Measurements from ENCODE around the gene DYRK1A.

DYRK1A gene

GRCh38 chr21:37433456-37433840 is 66.9 kb downstream of the DYRK1A start:
- Histone ChIP-seq H2AFZ (ENCODE audit: low read length) (no peak overlapping the region), H3K4me3 (ENCODE audit: low read length) (no peak overlapping the region), H4K20me1 (ENCODE audit: insufficient read depth, low read length) (peaks cover 32% of the 10 kb centered on the region), H3K4me1 (ENCODE audit: low read length) (no peaks in the 10 kb centered on the region), H3K9me2 (replicated peaks; ENCODE audit: insufficient read depth, low read length) (no peaks in the 10 kb centered on the region), H3K9me3 (replicated peaks; ENCODE audit: insufficient read depth, low read length) (no peaks in the 10 kb centered on the region), H3K4me2 (ENCODE audit: low read depth, low read length) (no peak overlapping the region), H3K27ac (ENCODE audit: low read length) (no peak overlapping the region), H3K27me3 (replicated peaks; ENCODE audit: insufficient read depth, low read length) (no peaks in the 10 kb centered on the region), H3K36me3 (replicated peaks; ENCODE audit: insufficient read depth, low read length) (no peaks in the 10 kb centered on the region), H3K79me2 (ENCODE audit: low read length) (peaks cover 96% of the 10 kb centered on the region), H3F3A (ENCODE audit: insufficient read depth, low read length) (no peaks in the 10 kb centered on the region; the same call in 1 of the 2 replicates), H3K9ac (ENCODE audit: low read length) (no peak overlapping the region)
- no peak for TF ChIP-seq EZH2phosphoT487 (IDR thresholded peaks at IDR 0.05; ENCODE audit: low read length)
- no peak for TF ChIP-seq CTCF (IDR thresholded peaks at IDR 0.05; ENCODE audit: low read length)
- TF ChIP-seq EZH2 (optimal IDR thresholded peaks at IDR 0.05; ENCODE audit: low read depth, low read length) = no peak
- DNase-seq = no peak

DNA sequence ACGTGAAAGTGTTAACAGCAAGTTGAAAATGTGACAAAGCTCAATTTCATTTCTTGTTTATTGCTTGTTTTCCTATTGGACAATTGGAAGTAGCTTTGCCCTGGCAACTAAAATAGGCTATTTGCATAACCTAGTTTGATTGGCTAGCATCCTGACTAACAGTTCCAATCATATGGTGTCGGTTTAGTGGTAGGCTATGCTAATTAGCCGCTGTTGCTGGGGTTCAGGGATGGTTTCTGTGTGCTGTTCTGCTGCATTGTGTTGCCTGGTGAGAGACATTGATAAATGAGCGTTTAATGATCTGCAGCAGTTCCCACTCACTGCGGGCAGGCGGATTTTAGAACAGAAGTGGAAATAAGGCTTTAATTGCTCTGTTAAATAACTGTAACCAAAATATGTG is 68.5 kb downstream of the DYRK1A start:
- no peaks in the 10 kb centered on the region for H3K9me2 ChIP-seq (replicated peaks; ENCODE audit: insufficient read depth, low read length)

GRCh38 chr21:37435711-37436110 is 69.1 kb downstream of the DYRK1A start:
- Histone ChIP-seq H3K4me2 (ENCODE audit: low read depth, low read length) (no peak overlapping the region), H2AFZ (ENCODE audit: low read length) (no peak overlapping the region), H3K4me1 (ENCODE audit: low read length) (no peaks in the 10 kb centered on the region), H3K36me3 (replicated peaks; ENCODE audit: insufficient read depth, low read length) (no peaks in the 10 kb centered on the region), H3K9ac (ENCODE audit: low read length) (no peak overlapping the region), H3F3A (ENCODE audit: insufficient read depth, low read length) (no peaks in the 10 kb centered on the region; the same call in 1 of the 2 replicates), H4K20me1 (ENCODE audit: insufficient read depth, low read length) (peaks cover 45% of the 10 kb centered on the region), H3K4me3 (ENCODE audit: low read length) (no peak overlapping the region), H3K9me2 (replicated peaks; ENCODE audit: insufficient read depth, low read length) (no peaks in the 10 kb centered on the region), H3K9me3 (replicated peaks; ENCODE audit: insufficient read depth, low read length) (no peaks in the 10 kb centered on the region), H3K79me2 (ENCODE audit: low read length) (peaks cover 97% of the 10 kb centered on the region), H3K27me3 (replicated peaks; ENCODE audit: insufficient read depth, low read length) (no peaks in the 10 kb centered on the region), H3K27ac (ENCODE audit: low read length) (no peak overlapping the region)
- TF ChIP-seq EZH2 (optimal IDR thresholded peaks at IDR 0.05; ENCODE audit: low read depth, low read length) (no peak), CTCF (IDR thresholded peaks at IDR 0.05; ENCODE audit: low read length) (no peak), EZH2phosphoT487 (IDR thresholded peaks at IDR 0.05; ENCODE audit: low read length) (no peak)
- DNase-seq = no peak

More for the DNA sequence above, 68.5 kb downstream of the DYRK1A start:
- TF ChIP-seq CTCF (IDR thresholded peaks at IDR 0.05; ENCODE audit: low read length) (no peak), EZH2phosphoT487 (IDR thresholded peaks at IDR 0.05; ENCODE audit: low read length) (no peak), EZH2 (optimal IDR thresholded peaks at IDR 0.05; ENCODE audit: low read depth, low read length) (no peak)
- no peaks in the 10 kb centered on the region for H3K36me3 ChIP-seq (replicated peaks; ENCODE audit: insufficient read depth, low read length)
- H3K9me3 ChIP-seq (replicated peaks; ENCODE audit: insufficient read depth, low read length) = no peaks in the 10 kb centered on the region
- H3K4me3 ChIP-seq (ENCODE audit: low read length) = no peak overlapping the region
- H3K27ac ChIP-seq (ENCODE audit: low read length) = no peak overlapping the region
- peaks cover 97% of the 10 kb centered on the region for H3K79me2 ChIP-seq (ENCODE audit: low read length)
- H3K4me1 ChIP-seq (ENCODE audit: low read length) = no peaks in the 10 kb centered on the region
- no peaks in the 10 kb centered on the region; the same call in 1 of the 2 replicates for H3F3A ChIP-seq (ENCODE audit: insufficient read depth, low read length)
- DNase-seq = no peak
- H3K9ac ChIP-seq (ENCODE audit: low read length) = no peak overlapping the region
- no peaks in the 10 kb centered on the region for H3K27me3 ChIP-seq (replicated peaks; ENCODE audit: insufficient read depth, low read length)
- peaks cover 45% of the 10 kb centered on the region for H4K20me1 ChIP-seq (ENCODE audit: insufficient read depth, low read length)
- no peak overlapping the region for H2AFZ ChIP-seq (ENCODE audit: low read length)
- H3K4me2 ChIP-seq (ENCODE audit: low read depth, low read length) = no peak overlapping the region

Data from MM.1S (cell line).